Measurements from ENCODE around the gene FAF1.

GRCh38 chr1:50538476-50538875, 421.6 kb downstream of the FAF1 start:
- TF ChIP-seq, protein P1, sequence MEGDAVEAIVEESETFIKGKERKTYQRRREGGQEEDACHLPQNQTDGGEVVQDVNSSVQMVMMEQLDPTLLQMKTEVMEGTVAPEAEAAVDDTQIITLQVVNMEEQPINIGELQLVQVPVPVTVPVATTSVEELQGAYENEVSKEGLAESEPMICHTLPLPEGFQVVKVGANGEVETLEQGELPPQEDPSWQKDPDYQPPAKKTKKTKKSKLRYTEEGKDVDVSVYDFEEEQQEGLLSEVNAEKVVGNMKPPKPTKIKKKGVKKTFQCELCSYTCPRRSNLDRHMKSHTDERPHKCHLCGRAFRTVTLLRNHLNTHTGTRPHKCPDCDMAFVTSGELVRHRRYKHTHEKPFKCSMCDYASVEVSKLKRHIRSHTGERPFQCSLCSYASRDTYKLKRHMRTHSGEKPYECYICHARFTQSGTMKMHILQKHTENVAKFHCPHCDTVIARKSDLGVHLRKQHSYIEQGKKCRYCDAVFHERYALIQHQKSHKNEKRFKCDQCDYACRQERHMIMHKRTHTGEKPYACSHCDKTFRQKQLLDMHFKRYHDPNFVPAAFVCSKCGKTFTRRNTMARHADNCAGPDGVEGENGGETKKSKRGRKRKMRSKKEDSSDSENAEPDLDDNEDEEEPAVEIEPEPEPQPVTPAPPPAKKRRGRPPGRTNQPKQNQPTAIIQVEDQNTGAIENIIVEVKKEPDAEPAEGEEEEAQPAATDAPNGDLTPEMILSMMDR (conservative IDR thresholded peaks at IDR 0.05; ENCODE audit: low read depth, low read length): no peak
- TF ChIP-seq EZH2phosphoT487 (IDR thresholded peaks at IDR 0.05; ENCODE audit: borderline replicate concordance, low read length) (no peak), EZH2 (IDR thresholded peaks at IDR 0.05; ENCODE audit: low read length, unreplicated experiment) (no peak)

All from PC-3 (cell line).